NCI-H187 treated with DMSO at 0.1 percent for 48 hours (cell line): ENCODE data around the gene EDN2.

ENCODE experiments used
- DNase-seq: peaks from one replicate; lab custom pipeline; 2025; lab: John Stamatoyannopoulos, UW

EDN2 gene

DNA sequence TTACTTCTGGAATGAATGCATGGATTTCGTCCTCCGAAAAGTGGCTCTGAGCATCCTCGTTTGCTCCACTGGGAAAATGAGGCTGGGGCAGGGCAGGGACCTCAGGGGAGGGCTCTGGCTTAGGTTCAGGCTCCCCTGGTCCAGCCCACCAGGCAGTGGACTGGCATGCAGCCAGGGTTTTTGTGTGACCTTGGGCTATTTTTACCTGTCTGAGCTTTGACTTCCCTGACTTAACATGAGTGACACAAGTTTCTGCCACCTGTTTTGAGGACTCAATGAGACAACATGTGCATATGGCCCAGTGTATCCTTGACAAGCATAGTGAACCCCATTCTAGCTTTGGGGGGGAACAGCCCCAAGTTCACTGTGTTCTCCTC, 32.6 kb upstream of the EDN2 start:
- no peak for DNase-seq

- DNase-seq = no peak
Observed at GRCh38 chr1:41516168-41517061, 31.9 kb upstream of the EDN2 start.

DNA sequence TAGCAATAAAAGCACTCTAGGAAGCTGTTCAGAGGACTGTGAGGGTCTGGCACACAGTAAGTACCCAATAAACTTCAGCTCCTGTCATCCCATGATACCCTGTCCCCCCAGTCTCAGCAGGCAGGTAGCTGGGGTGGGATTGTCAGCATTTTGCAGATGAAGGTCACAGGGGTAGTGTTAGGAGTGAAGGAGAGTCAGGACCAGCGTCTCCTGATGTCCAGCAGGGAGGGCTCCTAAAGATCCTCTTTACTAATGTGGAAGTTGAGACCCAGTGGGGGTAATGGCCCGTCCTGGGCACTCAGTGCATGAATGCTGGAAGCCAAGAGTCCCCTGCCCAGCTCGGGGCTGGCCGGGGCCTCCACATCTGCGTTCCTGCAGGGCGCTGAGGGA, 31.3 kb upstream of the EDN2 start:
- no peak for DNase-seq

DNA sequence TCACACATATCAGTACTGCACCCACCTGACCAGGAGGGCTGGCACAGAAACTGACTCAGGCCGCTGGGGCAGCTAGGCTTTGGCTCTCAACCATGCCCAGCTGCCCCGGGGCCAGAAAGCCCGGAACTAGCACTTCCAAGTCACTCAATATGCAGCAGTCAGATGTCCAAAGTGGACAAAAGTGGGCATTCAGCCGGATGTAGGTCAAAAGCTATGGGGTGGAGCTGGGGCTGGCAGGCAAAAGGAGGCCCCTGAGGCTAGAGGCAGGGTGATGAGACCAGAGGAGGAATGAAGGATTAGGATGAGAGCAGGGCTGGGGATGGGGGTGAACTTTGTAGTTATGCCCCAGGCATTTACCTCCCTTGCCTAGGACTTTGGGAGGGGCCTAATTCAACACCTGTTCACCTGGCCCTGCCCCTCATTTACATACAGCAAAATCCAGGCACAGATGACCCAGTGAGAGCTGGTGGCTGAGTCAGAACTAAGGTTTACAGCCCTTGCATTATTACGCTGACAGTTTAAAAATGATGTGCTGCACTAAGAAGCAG, 30.7 kb upstream of the EDN2 start:
- no peak for DNase-seq

DNA sequence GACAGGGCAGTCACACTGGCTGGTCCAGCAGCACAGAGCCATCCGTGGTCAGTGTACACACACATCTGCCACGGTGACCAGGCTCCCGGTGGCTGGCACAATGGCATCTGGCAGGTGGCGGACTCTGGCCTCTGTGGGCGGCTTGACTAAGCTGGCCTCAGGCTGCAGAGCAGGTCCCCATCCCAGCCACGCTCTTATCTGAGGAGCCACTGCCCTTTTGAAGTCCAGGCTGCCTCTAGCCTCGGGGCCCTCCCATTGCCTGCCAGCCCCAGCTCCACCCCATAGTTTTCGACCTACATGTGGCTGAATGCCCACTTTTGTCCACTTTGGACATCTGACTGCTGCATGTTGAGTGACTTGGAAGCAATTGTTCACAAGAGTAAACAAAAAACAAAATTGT, 29.9 kb upstream of the EDN2 start:
- DNase-seq = no peak

GRCh38 chr1:41513383-41513735, 28.9 kb upstream of the EDN2 start:
- DNase-seq = no peak

GRCh38 chr1:41512701-41513382, 28.4 kb upstream of the EDN2 start:
- DNase-seq = no peak

- no peak for DNase-seq
Observed at GRCh38 chr1:41511239-41511540, 26.7 kb upstream of the EDN2 start.

DNA sequence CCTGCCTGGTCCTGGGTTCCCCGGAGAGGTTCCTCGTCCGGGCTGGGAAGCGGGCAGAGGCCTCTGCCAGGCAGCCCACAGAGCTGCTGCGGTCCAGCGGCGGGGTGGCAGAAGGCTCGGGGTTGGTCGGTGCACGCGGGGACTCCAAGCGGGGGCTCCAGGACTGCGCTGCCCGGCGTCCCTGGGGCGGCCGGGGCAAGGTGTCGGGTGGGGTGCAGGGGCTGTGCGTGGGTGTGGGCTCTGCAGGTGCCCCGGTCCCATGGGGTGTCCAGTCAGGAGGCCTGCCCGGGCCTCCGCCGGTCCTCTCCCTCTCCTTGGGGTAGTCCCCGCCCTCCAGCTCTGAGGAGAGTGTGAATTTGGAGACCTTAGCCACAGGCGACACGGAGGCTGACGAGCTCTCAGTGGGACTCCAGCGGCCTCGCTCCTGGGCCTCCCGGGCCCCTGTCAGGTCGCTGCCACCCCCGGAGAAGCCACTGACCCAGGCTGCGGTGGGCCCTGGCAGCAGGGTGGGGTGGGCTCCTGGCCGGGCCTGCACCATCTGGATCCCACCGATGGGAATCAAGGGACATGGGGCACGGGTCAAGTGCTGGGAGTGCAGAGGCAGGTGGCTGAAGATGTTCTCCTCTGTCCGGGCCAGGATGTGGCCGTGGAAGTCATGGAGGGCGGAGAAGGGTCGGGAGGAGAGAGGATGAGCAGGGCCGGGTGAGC, 26.2 kb upstream of the EDN2 start:
- no peak for DNase-seq

DNA sequence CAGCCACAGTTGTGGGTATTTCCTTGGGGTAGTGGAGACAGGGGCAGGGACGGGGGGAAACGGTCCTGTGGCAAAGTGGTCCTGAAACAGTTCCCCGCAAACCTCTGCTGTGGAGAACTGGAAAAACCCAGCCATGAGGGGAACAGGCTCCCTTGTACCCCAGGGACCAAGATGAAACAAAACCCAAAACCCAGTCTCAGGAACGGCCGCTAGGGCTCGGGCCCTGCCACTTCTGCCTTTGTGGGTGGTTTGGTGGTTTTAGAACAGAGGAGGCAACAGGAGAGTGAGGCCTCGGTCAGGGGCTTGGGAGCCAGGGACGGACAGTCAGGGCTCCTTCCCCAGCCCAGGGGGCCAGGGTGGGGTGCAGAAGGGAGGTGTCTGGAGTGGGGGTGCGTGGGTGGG, 24.8 kb upstream of the EDN2 start:
- DNase-seq = no peak

- no peak for DNase-seq
Observed at GRCh38 chr1:41508290-41508689, 23.8 kb upstream of the EDN2 start.

DNA sequence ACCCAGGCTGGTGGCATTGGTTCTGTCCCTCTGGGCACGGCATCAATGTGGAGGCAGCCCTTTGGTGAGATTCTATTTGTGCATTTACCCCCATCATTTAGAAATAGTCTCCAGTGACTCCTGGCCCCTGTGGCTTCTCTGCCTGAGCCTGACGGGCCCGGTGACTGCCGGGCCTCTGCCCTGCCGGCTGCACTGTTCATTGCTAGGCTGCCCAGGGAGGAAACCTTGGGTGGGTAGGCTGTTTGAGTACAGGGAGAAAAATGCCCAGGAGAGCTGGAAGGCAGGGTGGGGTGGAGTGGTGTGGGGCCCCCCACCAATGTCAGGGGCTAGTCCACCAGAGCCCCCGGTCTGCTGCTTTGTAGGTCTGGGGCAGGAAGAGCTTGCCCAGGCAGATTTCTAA, 23.4 kb upstream of the EDN2 start:
- DNase-seq = no peak

- DNase-seq = no peak
Observed at GRCh38 chr1:41507110-41507720, 22.7 kb upstream of the EDN2 start.

DNA sequence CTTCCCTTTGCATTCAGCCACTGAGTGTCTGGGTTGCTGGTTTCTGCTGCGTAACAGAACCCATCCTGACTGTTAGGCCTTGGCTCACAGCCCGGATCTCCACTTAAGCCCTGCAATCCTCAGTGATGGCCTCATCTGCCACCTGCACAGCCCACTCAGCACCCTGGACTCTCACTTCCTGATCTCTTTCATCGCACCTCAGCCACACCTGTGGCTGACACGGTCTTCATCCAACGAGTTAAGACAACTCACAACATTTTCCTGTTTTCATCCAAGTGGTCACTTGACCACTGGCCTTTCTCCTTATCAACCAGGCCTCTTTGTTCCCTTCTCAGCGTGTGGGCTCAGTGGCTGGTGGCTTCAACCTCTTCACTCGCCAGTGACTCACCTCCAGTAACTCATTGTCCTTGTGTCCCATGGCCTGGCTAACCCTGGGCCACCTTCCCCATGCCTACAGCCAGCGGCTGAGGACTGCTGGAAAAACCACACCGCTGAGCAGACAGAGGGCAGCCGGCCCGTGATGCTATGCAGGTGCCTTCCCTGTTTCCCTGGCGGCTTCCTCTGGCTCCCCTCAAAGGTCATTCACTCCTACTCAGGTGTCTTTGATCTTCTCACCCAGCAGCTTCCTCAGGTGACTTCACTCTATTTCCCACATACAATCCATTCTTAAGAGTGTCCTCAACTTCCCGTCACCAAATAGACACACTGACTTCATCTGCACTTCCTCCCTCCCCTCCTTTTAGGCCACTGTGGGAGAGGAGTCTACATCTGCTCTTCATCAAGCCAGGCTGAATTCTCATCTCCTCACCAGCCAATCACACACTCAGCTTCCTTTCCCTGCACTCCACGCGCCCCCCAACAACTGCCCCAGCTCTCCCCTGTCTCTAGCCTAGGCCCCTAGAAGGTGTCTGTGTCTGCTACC, 19.9 kb upstream of the EDN2 start:
- DNase-seq = no peak

DNA sequence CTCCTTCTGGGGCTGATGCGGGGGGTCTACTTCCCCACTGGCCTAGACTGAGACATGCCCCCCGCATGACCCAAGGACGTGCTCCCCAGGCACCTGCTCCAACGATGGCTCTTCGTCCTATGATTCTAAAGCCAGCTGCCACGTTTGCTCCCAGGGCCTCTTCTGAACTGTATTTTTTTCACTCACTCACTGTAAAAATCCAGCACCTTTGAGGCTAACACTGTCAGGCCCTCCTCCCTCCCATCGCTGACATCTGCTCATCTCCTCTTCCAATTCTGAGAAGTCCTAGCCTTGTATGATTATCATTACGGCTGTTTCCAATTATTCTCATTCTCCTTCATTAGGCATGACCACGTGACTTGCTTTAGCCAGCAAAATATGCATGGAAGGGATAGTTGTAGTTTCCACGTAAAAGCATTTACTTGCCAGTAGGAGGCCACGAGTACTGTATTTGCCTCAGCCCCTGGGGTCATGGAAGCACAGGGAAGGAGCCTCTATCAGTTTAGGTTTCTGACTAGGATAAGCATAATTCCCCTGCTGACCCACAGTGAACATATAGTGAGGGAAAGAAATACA, 19.1 kb upstream of the EDN2 start:
- DNase-seq = no peak

DNA sequence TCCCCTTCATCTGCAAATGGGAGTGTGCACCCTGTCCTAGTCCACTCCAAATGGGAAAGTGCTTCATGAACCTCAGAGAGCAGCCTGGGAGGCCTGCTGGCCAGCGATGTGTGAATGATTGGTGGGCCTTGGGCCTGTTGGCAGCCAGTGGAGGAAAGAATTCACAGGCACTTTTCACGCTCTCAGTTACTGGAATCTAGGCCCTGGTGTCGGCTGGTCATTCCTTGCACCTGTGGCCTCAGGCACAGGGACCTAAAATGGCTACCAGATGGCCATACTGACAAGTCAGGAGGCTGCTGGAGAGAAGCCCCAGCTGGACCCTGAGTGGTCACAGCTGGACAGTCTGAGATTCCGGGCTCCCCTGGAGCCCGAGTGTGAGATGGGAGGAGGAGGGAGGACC, 18.4 kb upstream of the EDN2 start:
- DNase-seq = no peak

GRCh38 chr1:41501581-41501980, 17.1 kb upstream of the EDN2 start:
- DNase-seq = no peak

- DNase-seq = no peak
Observed at GRCh38 chr1:41500781-41501518, 16.5 kb upstream of the EDN2 start.

- no peak for DNase-seq
Observed at GRCh38 chr1:41500378-41500777, 15.9 kb upstream of the EDN2 start.

DNA sequence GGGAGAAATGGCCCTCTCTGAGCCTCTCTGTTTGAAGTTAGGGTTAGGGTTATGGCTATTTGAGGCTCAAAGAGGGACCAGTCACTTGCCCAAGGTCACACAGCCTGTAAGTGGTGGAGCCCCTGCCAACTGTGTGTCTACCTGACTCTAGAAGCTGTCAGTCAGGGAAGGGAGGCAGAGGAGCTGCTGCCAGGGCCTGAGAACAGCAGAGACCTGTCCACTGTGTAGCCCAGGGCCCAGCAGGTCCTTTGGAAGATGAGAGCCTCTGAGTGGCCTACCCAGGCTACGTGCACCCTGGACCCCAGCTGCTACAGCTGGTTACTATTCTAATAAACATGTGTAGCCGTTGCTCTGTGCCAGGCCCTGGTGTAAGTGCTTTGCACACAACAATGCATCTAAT, 15.1 kb upstream of the EDN2 start:
- DNase-seq = no peak
